T-helper 22 cell (primary cell): Measurements from ENCODE around the gene PLEKHG4B.
"Not testable (repeated sequence)": the region's sequence is repeated elsewhere in the genome, so short reads cannot be mapped to it uniquely, and the experiment has no call there.

Experiments
- DNase-seq: peaks from one replicate; pipeline ENCODE4 v3.0.0-alpha.2; 2020; ENCODE audit warnings: low read depth

PLEKHG4B gene

DNA sequence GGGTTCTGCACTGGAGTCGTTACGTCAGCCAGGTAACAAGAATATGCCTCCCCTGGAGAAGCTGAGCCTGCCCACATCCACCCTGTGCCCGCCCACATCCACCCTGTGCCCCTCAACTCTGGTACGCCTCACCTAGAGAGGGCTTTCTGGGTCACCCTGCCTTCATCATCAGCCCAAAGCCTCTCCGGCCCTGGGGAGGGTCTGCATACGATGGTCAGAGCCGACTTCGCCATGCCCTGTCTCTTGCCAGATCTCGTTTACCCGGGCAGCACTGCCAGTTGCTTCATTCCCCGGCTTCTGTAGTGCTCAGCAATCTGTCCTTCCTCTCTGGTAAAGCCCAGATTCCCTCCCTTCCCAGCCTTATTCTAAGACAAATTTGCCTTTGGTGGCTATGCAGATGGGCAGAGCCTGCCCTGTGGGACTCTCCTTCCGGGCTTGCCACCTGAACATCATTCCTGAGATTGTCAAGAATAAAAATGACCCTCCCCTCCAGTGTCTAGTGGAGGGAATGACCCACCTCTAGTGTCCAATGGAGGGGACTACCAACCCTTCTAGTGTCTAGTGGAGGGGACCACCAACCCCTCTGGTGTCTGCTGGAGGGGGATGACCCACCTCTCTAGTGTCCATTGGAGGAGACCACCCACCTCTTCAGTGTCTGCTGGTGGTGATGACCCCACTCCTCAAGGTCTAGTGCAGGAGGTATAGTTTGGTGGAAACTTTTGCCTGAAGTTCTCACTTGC, 3.4 kb downstream of the PLEKHG4B start:
- no peak for DNase-seq

DNA sequence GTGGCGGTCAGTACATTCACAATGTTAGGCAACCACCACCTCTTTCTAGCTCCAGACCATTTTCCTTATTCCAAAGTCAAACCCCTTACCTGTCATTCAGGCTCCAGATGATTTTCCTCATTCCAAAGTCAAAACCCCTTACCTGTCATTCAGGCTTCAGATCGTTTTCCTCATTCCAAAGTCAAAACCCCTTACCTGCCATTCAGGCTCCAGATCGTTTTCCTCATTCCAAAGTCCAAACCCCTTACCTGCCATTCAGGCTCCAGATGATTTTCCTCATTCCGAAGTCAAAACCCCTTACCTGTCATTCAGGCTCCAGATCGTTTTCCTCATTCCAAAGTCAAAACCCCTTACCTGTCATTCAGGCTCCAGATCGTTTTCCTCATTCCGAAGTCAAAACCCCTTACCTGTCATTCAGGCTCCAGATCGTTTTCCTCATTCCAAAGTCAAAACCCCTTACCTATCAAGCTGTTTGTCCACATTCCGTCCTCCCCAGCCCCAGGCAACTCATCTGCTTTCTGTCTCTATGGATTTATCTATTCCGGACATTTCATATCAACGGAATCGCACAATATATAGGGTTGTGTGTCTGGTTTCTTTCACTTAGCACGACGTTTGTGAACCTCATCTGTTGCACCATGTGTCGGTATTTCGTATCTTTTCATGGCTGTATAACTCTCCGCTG, 5.2 kb downstream of the PLEKHG4B start:
- DNase-seq: no peak

DNA sequence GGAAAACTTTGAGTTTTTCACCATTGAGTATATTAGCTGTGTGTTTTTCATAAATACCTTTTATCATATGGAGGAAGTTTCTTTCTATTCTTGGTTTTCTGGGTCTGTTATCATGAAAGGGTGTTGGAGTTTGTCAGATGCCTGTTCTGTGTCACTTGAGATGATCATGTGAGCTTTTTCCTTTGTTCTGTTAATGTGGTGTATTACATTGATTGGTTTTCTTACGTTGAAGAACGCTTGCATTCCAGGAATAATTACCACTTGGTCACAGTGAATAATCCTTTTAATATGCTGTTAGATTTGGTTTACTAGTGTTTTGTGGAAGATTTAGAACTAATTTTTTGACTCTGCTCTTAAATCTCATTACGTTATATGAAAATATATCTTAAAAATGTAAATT, 7.8 kb downstream of the PLEKHG4B start:
- no peak for DNase-seq

DNA sequence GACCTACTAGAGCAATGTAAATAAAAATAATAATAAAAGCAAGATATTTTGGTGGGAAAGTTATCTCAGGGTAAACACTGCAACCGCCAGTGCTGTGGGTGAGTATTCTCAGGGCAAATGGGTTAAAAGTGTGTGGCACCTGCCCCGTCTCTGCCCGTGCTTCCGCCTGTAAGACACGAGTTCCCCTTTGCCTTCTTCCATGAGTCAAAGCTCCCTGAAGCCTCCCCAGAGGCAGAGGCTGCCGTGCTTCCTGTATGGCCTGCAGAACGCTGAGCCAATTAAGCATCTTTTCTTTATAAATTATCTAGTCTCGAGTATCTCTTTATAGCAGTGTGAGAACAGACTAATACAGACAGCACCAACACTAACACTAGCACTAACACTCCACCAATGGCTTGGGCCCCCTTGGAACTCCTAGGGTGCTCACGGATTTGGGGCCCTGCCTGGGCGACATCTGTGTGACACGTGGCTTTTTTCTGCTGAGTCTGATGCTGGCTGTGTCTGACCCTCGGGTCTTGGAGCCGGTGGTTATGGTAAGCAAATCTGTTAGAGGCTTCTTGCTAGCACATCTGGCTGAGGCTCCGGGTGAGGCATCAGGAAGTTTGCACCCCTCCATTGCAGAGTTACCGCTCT, 10.6 kb downstream of the PLEKHG4B start:
- DNase-seq: no peak

DNA sequence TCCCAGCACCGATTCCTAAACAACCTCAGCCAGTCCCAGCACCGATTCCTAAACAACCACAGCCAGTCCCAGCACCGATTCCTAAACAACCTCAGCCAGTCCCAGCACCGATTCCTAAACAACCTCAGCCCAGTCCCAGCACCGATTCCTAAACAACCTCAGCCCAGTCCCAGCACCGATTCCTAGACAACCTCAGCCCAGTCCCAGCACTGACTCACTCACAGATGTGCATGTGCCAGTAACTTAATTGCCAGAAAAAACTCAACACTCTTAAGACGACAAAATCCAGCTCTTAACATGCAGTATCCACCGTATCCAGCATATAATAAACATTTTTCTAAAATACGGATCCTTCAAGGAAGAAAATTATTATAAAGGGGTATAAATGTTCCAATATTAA, 12.1 kb downstream of the PLEKHG4B start:
- DNase-seq: not testable (repeated sequence)

DNA sequence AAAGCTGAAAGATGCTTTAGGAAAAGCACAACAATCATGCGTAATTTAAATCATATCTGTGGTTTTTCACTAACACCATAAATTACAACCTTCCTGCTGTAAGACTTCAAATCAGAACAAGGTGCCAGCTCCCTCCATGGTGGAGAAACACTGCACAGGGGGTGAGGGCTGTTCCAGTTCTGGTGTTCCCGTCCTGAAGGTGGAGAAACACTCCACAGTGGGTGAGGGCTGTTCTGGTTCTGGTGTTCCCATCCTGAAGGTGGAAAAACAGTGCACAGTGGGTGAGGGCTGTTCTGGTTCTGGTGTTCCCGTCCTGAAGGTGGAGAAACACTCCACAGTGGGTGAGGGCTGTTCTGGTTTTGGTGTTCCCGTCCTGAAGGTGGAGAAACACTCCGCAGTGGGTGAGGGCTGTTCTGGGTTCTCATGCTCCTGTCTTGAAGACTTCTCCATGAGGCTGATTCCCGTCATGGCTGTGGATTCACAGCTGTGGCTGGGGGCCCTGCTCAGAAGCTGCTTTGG, 12.9 kb downstream of the PLEKHG4B start:
- DNase-seq: no peak

DNA sequence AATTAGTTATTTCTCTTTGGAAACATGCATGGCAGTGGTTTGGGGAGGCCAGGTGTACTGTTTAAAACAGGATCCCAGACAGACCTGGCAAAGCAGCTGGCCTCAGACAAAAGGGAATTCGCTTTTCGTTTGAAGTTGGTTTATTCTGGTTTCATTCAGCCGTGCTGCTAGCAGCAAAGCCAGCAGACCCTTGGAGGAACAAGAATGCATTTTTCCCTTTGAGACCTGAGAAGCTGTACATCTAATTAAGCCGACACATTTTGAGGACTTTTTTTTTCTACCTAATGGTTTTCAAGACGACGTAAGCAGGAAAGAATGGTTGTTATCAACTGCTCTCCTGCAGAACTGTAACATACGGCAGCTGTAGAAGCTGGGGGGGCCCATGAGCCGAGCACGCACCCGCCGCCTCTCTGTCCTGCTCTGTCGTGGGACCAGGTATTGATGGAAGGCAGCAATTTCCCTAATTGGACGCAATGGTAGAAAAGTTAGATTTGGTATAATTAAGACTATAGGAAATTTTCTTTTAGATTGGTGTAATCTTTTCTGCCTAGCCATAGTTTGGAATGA, 13.6 kb downstream of the PLEKHG4B start:
- DNase-seq: no peak

DNA sequence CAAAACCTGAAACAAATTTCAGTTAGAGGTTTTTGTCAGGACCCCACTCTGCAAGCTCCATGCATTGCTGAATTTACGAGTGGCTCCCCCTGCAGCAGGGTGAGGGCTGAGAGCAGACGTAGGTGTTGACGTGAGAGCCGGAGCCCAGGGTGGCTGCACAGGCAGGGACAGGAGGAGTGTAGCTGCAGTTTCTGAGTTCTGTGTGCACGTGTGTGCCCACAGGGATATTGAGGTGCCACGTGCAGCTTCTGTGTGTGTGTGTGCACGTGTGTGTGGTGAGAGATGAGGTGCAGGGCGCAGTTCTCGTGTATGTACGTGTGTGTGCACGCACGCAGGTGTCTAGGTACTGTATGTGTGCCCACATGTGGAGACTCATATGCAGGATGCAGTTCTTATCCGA, 14.6 kb downstream of the PLEKHG4B start:
- DNase-seq: no peak

DNA sequence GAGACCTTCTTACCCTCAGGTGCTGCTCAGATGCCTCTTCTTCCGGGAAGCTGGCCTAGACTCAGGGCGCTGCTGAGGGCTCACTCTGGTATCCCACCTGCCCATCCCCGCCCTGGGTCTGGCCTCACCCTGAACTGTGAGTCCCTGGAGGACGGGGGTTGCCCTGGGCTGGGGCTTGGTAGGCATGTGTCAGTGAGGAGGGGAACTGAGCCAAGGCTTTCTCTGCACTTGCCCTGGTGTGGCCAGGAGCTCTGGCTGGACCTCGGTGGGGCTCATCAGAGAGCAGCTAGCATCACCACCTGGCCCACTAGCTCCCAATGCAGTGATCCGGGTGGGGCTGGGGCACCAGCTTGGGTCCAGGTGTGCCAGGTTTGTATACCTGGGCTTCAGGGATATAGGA, 15.6 kb downstream of the PLEKHG4B start:
- no peak for DNase-seq

DNA sequence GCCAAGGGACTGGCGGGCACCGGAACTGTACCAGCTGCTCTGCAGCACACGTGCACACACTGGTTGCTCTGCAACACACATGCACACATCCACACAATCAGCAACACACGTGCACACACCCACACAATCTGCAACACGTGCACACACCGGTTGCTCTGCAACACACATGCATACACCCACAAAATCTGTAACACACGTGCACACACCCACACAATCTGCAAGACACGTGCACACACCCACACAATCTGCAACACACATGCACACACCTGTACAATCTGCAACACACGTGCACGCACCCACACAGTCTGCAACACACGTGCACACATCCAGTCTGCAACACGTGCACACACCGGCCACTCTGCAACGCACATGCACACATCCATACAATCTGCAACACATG, 17.9 kb downstream of the PLEKHG4B start:
- DNase-seq: no peak

DNA sequence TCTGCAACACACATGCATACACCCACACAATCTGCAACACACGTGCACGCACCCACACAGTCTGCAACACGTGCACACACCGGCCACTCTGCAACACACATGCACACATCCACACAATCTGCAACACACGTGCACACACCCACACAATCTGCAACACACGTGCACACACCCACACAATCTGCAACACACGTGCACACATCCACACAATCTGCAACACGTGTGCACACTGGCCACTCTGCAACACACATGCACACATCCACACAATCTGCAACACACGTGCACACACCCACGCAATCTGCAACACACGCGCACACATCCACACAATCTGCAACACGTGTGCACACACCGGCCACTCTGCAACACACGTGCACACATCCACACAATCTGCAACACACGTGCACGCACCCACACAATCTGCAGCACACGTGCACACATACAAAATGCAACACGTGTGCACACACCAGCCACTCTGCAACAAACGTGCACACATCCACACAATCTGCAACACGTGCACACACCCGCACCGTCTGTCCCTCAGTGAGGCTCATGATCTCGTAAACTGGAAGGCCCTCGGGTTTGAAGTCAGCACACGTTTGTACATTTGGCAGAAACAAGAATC, 18.4 kb downstream of the PLEKHG4B start:
- DNase-seq: no peak

DNA sequence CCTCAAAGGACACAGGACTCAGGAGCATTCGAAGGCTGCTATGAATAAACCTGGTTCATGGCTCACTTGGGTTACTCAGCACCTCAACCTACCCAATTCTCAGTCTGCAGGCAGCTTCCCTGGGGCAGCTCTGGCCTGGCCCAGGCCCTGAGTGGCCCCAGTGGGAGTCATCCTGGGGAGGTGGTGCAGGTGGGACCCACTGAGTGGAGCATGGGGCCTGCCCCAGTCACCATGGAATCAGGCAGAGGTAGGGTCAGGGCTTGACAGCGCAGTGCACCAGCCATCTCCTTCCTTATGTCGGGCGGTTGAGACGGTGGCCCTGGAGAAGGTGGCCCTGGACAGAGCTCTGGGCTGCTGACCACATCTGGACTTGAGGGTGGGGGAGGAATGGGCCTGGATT, 19.2 kb downstream of the PLEKHG4B start:
- DNase-seq: no peak

DNA sequence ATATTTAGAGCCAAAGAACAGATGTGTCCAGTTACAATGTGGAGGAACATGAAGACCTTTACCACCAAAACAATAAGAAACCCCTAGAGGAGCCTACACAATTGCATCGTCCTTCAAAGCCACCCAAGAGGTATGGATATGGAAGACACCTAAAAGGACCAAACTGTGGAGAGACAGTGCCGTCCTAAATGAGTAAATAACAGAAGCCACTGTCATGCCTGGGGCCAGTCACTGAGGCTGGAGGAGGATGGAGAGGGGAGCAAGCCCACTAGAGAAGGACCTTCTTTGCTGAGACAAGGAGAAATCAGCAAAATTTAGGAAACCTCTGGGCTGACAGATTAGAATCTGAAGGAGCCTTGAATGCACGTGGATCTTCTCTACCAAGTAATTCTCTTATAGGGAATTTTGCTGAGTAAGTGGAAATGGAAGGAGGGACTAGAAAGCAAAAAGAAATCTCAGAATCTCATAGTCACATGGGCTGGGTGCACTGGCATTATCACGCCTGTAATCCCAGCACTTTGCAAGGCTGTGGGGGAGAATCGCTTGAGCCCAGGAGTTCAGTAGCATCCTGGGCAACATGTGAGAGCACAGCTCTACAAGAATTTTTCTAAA, 27.6 kb downstream of the PLEKHG4B start:
- DNase-seq: no peak

DNA sequence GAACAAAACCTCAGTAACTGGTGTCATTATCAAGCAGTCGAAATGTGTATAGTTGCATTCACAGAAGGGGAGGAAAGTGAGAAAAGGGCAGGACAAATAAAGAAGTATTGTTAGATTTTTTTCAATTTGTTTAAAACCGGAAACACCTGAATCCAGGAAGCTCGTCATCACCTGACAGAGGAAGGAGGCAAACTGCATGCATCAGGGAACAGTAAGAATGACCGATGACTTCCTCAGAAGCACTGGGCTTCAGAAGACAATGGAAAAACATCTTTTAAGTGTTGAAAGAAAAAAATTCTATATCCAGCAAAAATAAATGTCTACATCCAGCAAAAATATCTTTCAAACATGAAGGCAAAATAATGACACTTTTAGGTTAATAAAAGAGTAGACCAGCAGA, 29.5 kb downstream of the PLEKHG4B start:
- DNase-seq: no peak

DNA sequence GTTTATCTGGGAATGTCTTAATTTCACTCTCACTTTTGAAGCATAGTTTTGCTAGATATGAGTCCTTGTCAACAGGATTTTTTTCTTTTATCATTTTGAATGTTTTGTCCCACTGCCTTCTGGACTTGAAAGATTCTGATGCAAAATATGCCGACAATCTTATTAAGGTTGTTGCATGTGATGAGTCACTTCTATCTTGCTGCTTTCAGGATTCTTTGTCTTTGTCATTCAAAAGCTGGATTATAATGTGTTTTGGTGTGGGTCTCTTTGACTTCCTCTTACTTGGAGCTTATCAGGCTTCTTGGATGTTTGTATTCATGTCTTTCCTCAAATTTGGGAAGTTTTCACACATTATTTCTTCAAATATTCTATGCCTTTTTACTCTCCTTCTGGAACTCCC, 33.8 kb downstream of the PLEKHG4B start:
- DNase-seq: no peak

DNA sequence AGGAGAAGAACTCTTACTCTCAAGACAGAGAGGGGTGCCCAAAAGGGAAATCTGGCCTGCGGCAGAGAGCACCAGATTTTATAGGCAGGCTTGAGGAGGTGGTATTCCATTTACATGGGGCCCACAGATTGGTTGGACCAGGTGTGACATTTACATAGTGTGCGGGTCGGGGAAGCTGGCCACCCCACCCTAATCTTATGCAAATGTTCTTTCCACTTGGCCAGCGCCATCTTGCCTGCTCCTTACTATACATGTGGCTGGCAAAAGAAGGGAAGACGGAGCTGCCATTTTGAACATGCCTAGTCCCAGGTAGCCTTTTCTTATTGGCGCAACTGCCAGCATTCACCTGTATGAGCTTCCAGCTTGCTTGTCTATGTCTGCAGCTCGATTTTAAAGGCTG, 34.8 kb downstream of the PLEKHG4B start:
- no peak for DNase-seq

DNA sequence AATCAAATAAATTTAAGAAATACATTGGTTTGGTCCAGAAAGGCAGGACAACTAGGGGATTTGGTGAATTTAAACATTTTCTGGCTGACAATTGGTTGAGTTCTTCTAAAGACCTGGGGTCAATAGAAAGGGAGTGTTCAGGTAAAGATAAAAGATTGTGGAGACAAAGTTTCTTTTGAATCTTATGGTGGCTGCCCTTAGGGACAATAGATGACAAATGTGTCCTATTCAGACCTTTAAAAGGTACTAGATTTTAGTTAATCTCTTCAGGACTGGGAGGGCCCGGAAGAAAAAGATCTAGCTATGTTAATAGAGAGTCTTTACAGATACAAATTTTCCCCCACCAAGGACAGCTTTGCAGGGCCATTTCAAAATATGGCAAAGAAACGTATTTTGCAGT, 35.9 kb downstream of the PLEKHG4B start:
- no peak for DNase-seq

DNA sequence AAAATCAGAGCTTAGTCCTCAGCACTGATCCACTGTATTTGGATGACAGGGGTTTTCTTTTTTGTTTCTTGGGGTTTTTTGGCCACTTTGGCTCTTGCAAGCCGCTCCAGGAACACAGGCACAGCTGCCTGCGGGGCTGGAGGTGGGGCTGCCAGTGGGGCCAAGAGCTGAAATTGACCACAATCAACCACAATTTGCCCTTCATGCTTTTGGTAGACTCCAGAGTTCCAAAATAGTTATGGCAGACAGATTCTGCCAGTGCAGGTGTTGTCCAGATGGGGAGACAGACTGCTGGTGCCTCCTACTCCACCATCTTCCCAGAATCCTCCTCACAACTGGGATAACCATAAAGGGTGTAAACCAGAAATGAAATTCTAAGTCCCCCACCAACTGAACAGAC, 36.5 kb downstream of the PLEKHG4B start:
- no peak for DNase-seq

DNA sequence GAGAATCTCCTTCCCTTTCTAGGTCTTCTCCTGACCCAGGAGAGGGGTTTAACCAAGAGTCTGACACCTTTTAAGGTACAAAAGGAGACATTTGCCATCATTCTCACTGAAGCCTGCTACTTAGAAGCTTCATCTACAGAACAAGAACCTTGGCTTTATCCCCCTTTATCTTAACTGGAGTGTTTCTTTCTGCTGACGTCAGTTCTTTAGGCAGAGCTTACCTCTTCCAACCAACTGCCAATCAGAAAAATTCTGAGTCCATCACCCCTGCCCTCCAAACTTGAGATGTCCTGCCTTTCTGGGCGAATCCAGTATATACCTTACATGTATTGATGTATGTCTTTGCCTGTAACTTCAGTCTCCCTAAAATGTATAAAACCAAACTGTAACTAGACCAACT, 37.2 kb downstream of the PLEKHG4B start:
- DNase-seq: no peak

DNA sequence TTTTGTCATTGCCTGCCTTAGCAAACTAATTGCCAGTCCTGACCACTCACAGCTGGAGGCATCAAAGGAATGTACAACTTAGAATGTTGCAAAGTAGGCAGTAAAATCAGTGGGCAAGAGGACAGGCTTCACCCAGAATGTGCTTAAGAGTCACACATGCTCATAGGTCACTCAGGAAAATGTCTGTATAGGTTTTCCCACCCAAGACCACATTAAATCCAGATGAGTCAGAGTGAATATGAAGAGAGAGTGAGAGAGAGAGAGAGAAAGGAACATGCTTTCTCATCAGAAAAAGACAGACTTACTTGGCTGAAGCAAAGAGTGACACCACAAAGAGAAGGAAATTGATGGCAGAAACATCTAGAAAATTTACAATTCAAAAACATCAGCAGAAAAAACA, 37.9 kb downstream of the PLEKHG4B start:
- DNase-seq: no peak

DNA sequence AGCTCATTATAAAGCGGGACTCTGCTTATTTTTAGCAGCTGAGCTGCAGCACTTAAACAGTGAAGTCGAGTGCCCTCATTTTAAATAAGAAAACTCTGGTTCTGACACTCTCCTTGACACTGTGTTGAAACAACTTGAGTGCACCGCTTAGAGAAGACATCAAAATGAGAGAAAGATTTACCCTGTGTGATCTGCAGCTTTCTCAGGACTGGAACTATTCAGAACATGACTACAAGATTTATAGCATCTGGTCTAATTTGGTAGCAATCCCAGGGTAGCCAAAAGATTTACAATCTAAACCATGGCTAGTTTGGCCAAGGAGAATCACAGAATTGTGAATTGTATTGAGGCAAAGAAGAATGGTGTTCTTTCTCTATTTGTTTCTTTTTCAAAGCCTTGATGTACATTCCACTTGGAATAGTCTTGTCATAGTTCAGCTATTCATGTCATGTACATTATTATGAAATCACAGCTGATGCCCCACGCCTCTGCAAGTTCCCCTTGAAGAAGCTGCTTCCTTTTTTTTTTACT, 38.7 kb downstream of the PLEKHG4B start:
- DNase-seq: no peak

DNA sequence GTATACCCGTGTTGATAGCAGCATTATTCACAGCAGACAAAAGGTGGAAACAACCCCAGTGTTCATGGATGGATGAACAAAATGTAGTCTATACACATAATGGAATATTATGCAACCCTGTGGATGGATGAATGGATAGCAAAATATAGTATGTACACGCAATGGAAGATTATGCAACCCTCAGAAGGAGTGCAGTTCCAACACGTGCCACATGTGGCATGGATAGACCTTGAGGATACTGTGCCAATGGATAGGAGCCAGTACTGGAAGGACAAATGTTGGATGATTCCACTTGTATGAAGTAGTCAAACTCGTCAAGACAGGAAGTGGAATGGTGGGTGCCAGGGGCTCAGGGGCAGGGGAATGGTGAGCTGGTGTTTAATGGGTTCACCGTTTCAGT, 44.9 kb downstream of the PLEKHG4B start:
- DNase-seq: no peak
